HAP-1 (cell line): Measurements from ENCODE around the gene MEGF8.

ENCODE experiments used
- DNase-seq, 2 experiments: peaks; one replicate each; pipeline ENCODE4 v3.0.0-alpha.2; 2016 to 2020; ENCODE audit warnings: low spot score in 2 of 2
- H3K27me3 ChIP-seq: fragments of 250-450 bp; sonication (Bioruptor Pico); 2 replicates; pipeline ENCODE4 v1.5.1; 2020; ENCODE audit warnings: low read depth, mild to moderate bottlenecking, moderate library complexity
- H3K36me3 ChIP-seq: fragments of 250-450 bp; sonication (Bioruptor Pico); replicated peaks from 2 replicates; pipeline ENCODE4 v1.5.1; 2020; ENCODE audit warnings: mild to moderate bottlenecking
- H3K4me1 ChIP-seq: fragments of 250-450 bp; sonication (Bioruptor Pico); 2 replicates; pipeline ENCODE4 v1.5.1; 2020; ENCODE audit warnings: mild to moderate bottlenecking
- H3K4me3 ChIP-seq: fragments of 250-450 bp; sonication (Bioruptor Pico); 2 replicates; pipeline ENCODE4 v1.5.1; 2020; ENCODE audit warnings: mild to moderate bottlenecking, moderate library complexity
- H3K9me3 ChIP-seq: fragments of 250-450 bp; sonication (Bioruptor Pico); 2 replicates; pipeline ENCODE4 v1.5.1; 2020; ENCODE audit warnings: mild to moderate bottlenecking, moderate library complexity
- in situ Hi-C: fragments of 300-500 bp; cut with MboI; formaldehyde crosslinking; loops from 3 replicates; pipeline ENCODE4 v1.14.3; 2020; ENCODE audit warnings: low sequenced_read_pairs, inconsistent platforms, mixed read lengths

MEGF8 gene

DNA sequence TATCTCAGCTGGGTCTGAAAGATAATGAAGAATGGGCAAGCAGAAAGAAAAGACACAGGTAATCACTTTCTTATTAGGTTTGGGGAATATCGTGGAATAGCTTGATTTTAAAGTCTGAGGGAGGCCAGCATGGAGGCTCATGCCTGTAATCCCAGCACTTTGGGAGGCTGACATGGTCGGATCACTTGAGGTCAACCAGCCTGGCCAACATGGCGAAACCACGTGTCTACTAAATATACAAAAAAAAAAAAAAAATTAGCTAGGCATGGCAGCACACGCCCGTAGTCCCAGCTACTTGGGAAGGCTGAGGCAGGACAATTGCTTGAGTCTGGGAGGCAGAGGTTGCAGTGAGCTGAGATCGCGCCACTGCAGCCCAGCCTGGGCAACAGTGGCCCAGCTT is 21.6 kb upstream of the MEGF8 start:
- no peak for DNase-seq
- Histone ChIP-seq H3K27me3 (no peaks in the 10 kb centered on the region), H3K4me1 (peaks cover 10% of the 10 kb centered on the region), H3K36me3 (0 out of 2 replicates have a peak, but pooled peaks cover 6% of the 10 kb centered on the region), H3K9me3 (no peaks in the 10 kb centered on the region), H3K4me3 (no peak overlapping the region)
- in situ Hi-C loops, result loop anchor here (10.0 kb wide), 1 partner anchor 169 kb away; the partner anchor contains the start of gene POU2F2

DNA sequence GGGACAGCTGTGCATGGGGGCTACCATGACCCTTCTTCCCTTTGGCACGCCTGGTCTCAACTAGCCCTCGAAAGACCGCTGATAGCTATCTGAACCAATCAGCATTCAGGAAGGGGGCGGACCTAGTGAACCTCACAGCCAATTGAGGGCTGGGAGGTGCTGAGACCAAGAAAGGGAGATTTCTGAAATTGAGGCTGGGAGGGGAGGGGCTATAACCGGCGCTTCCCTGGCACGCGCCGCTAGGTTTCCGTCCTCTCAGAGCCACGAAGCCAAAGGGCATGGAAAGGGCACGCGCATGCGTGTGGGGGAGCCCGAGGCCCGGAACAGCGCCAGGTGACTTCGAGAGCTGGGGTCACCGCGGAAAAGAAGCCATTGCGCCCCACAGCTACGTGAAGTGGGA is 18.8 kb upstream of the MEGF8 start:
- Histone ChIP-seq H3K9me3 (no peaks in the 10 kb centered on the region), H3K36me3 (no peaks in the 10 kb centered on the region), H3K4me3 (no peak overlapping the region), H3K27me3 (no peaks in the 10 kb centered on the region), H3K4me1 (peaks cover 7% of the 10 kb centered on the region)
- DNase-seq, result no peak
- in situ Hi-C loops, result loop anchor here (10.0 kb wide), 1 partner anchor 172 kb away; the partner anchor contains the start of gene POU2F2

DNA sequence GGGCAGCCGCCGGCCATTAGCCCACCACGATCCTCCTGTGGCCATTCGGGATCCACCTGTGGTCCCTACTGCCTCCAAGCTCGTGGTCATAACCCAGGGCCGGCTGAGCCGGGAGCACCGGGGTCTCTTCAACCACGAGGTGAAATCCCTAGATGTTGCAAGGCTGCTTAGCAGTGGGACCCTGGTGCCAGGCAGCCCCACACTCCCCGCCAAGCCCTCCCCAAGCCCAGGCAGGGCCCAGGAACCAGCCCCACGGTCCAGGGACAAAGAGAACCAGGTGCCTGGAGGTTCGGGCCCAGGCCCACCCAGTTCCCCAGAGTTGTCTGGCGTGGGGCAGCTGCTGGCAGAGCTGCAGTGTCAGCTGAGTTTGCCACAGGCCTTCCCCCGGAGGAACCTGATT is 15.7 kb upstream of the MEGF8 start:
- DNase-seq, result no peak
- no peak overlapping the region for H3K4me3 ChIP-seq
- H3K36me3 ChIP-seq, result no peaks in the 10 kb centered on the region
- H3K4me1 ChIP-seq, result no peaks in the 10 kb centered on the region
- in situ Hi-C loops, result loop anchor here (10.0 kb wide), 1 partner anchor 175 kb away; the partner anchor contains the start of gene POU2F2
- H3K27me3 ChIP-seq, result peaks cover 7% of the 10 kb centered on the region; the same call in 1 of the 2 replicates
- H3K9me3 ChIP-seq, result no peaks in the 10 kb centered on the region

GRCh38 chr19:42311657-42312056 is 13.8 kb upstream of the MEGF8 start:
- Histone ChIP-seq H3K36me3 (no peaks in the 10 kb centered on the region), H3K4me3 (no peak overlapping the region), H3K9me3 (no peaks in the 10 kb centered on the region), H3K27me3 (peaks cover 7% of the 10 kb centered on the region; the same call in 1 of the 2 replicates), H3K4me1 (no peaks in the 10 kb centered on the region)
- in situ Hi-C loops, result no loop called here
- DNase-seq, result no peak

DNA sequence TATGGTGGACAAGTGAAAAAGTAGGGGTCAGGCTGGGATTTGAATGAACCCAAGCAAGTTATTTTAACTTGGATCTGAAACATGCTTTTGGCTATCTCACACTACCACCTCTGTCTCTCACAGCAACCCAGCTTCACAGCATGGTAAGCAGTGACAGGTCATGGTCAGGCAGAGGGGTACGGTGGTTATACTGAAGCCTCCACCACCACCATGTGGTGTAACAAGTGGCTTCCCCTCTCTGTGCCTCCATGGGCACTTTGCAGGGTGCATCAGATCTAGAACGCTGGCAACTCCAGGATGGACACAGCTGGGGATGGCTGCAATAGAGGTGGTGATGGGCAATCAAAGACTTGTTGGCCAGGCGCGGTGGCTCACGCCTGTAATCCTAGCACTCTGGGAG is 13.1 kb upstream of the MEGF8 start:
- no peak overlapping the region for H3K4me3 ChIP-seq
- H3K36me3 ChIP-seq, result no peaks in the 10 kb centered on the region
- in situ Hi-C loops, result no loop called here
- H3K27me3 ChIP-seq, result peaks cover 7% of the 10 kb centered on the region; the same call in 1 of the 2 replicates
- DNase-seq, result no peak
- no peaks in the 10 kb centered on the region for H3K4me1 ChIP-seq
- no peaks in the 10 kb centered on the region for H3K9me3 ChIP-seq

- in situ Hi-C loops, result no loop called here
- Histone ChIP-seq H3K36me3 (no peaks in the 10 kb centered on the region), H3K9me3 (no peaks in the 10 kb centered on the region), H3K27me3 (peaks cover 7% of the 10 kb centered on the region; the same call in 1 of the 2 replicates), H3K4me3 (peak within 1 kb of the TSS; percentile 42), H3K4me1 (no peaks in the 10 kb centered on the region)
- DNase-seq, result peak; percentile 44 to 75
Measured at GRCh38 chr19:42313096-42313839, 12.2 kb upstream of the MEGF8 start, which contains the start of gene TMEM145. TMEM145 (plus strand) TSS chr19:42313309; CDS start chr19:42313377, 68 bp downstream.

DNA sequence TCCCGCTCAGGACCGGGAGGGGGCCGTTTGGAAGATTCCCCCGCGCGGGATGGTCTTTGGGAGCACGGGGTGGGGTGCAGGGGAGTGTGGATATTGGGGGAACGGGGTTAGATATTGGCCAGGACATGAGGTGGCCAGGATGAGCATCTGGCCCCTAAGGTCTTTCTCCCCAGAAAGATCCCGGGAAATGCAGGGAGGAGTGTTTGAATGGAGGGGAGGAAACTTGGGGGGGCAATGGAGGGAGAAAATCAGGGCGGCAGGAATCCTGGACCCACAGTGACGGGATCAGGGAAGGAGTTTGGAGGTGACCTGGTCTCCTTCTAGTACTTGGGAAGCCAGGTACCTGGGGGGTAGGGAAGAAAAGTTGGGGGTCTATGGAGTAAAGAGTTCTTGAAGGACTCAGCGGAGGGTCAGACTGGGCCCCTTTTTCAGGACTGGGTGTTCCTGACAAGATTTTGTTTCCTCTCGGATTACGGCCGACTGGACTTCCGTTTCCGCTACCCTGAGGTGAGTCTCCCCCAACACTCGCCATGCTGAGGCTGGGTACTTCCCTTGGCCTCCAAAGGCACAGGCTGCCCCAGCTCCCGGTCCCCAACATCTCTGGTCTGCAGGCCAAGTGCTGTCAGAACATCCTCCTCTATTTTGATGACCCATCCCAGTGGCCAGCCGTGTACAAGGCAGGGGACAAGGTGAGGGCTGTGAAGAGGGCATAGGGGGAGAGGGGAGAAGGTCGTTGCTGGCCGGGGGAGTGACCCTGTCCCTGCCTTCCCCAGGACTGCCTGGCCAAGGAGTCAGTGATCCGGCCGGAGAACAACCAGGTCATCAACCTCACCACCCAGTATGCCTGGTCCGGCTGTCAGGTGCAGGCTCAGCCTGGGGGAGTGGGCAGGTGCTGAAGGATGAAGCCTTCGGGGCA is 11.3 kb upstream of the MEGF8 start:
- DNase-seq, result no peak
- peak overlapping the region; percentile 42 for H3K4me3 ChIP-seq
- in situ Hi-C loops, result no loop called here
- H3K27me3 ChIP-seq, result peaks cover 7% of the 10 kb centered on the region; the same call in 1 of the 2 replicates
- H3K36me3 ChIP-seq, result no peaks in the 10 kb centered on the region
- no peaks in the 10 kb centered on the region for H3K9me3 ChIP-seq
- H3K4me1 ChIP-seq, result no peaks in the 10 kb centered on the region

GRCh38 chr19:42315024-42315423 is 10.4 kb upstream of the MEGF8 start:
- H3K36me3 ChIP-seq, result no peaks in the 10 kb centered on the region
- H3K27me3 ChIP-seq, result peaks cover 7% of the 10 kb centered on the region; the same call in 1 of the 2 replicates
- H3K4me3 ChIP-seq, result no peak overlapping the region
- no peaks in the 10 kb centered on the region for H3K9me3 ChIP-seq
- no peak for DNase-seq
- no peaks in the 10 kb centered on the region for H3K4me1 ChIP-seq
- in situ Hi-C loops, result no loop called here

GRCh38 chr19:42316223-42317211 is 8.9 kb upstream of the MEGF8 start:
- no peaks in the 10 kb centered on the region for H3K4me1 ChIP-seq
- in situ Hi-C loops, result no loop called here
- DNase-seq, result no peak
- H3K27me3 ChIP-seq, result peaks cover 7% of the 10 kb centered on the region; the same call in 1 of the 2 replicates
- no peak overlapping the region for H3K4me3 ChIP-seq
- H3K9me3 ChIP-seq, result no peaks in the 10 kb centered on the region
- no peaks in the 10 kb centered on the region for H3K36me3 ChIP-seq

DNA sequence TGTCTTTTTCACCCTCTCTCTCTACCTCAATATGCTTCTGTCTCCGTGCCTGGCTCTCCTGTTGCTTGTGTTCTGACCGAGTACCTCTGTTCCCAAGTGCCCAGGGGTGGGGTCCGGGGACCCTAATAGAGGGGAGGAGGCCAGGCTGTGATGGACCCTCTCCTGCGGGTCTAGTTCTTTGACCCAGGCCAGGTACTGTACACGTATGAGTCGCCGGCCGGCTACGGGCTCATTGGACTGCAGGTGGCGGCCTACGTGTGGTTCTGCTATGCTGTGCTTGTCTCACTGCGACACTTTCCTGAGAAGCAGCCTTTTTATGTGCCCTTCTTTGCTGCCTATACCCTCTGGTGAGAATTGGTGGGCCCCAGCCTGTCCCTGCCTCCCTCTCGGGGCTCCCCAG is 7.9 kb upstream of the MEGF8 start:
- H3K4me1 ChIP-seq, result no peaks in the 10 kb centered on the region
- no peak overlapping the region for H3K4me3 ChIP-seq
- H3K9me3 ChIP-seq, result no peaks in the 10 kb centered on the region
- H3K27me3 ChIP-seq, result peaks cover 7% of the 10 kb centered on the region; the same call in 1 of the 2 replicates
- no peaks in the 10 kb centered on the region for H3K36me3 ChIP-seq
- DNase-seq, result no peak
- in situ Hi-C loops, result no loop called here

- Histone ChIP-seq H3K9me3 (no peaks in the 10 kb centered on the region), H3K4me1 (peaks cover 6% of the 10 kb centered on the region), H3K36me3 (peaks cover 3% of the 10 kb centered on the region; the same call in 1 of the 2 replicates), H3K27me3 (no peaks in the 10 kb centered on the region), H3K4me3 (no peak overlapping the region)
- no peak for DNase-seq
- in situ Hi-C loops, result no loop called here
Measured at GRCh38 chr19:42322305-42322704, 3.1 kb upstream of the MEGF8 start.

- H3K4me3 ChIP-seq, result no peak overlapping the region
- in situ Hi-C loops, result no loop called here
Measured at GRCh38 chr19:42323473-42323851, 2.0 kb upstream of the MEGF8 start.

More at GRCh38 chr19:42323473-42323851, 2.0 kb upstream of the MEGF8 start:
- no peaks in the 10 kb centered on the region for H3K9me3 ChIP-seq
- DNase-seq, result no peak
- peaks cover 10% of the 10 kb centered on the region for H3K4me1 ChIP-seq
- peaks cover 3% of the 10 kb centered on the region; the same call in 1 of the 2 replicates for H3K36me3 ChIP-seq
- no peaks in the 10 kb centered on the region for H3K27me3 ChIP-seq
